ENCODE measurements around the gene SOX18. TPM values are rescaled to one million over a fixed set of nuclear protein-coding genes. Genes with fewer than 3 reads are reported as not detected.

SOX18 gene
- total RNA-seq, 1 experiment from 2014 or later, result 0.30 TPM

- no peaks in the 10 kb centered on the region for H3K9me3 ChIP-seq (ENCODE audit: low read depth, low read length, poor library complexity, severe bottlenecking)
- BruUV-seq (replicated peaks), result no TSS peak
- H3K27me3 ChIP-seq (replicated peaks; ENCODE audit: insufficient read depth, low read depth, low read length, poor library complexity), result no peaks in the 10 kb centered on the region
- DNase-seq (ENCODE audit: low spot score), result no peak
- H3K27ac ChIP-seq (ENCODE audit: low read depth, low read length, poor library complexity, severe bottlenecking), result no peak overlapping the region
- TF ChIP-seq EZH2 (IDR thresholded peaks at IDR 0.05; ENCODE audit: borderline replicate concordance, low read depth, low read length, poor library complexity, severe bottlenecking), result no peak
- TF ChIP-seq CTCF (conservative IDR thresholded peaks at IDR 0.05; ENCODE audit: low read depth, low read length), result no peak
- ChIA-PET POLR2A (ENCODE audit: low non-redundant PET) (no interaction called here), CTCF (no interaction called here)
- no peak overlapping the region for H3K4me3 ChIP-seq (ENCODE audit: low read depth, low read length, poor library complexity, severe bottlenecking)
- peaks cover 6% of the 10 kb centered on the region for H3K36me3 ChIP-seq (ENCODE audit: insufficient read depth, low read length, poor library complexity, severe bottlenecking)
- intact Hi-C loops (cut with micrococcal nuclease; ENCODE audit: unreplicated experiment), result no loop called here
- peaks cover 13% of the 10 kb centered on the region for H3K4me1 ChIP-seq (ENCODE audit: insufficient read depth, low read length, poor library complexity, severe bottlenecking)
Observed at GRCh38 chr20:64077094-64077493, 27.7 kb upstream of the SOX18 start.

GRCh38 chr20:64076061-64076997, 26.9 kb upstream of the SOX18 start:
- CTCF ChIA-PET, result no interaction called here
- Histone ChIP-seq H3K4me3 (ENCODE audit: low read depth, low read length, poor library complexity, severe bottlenecking) (no peak overlapping the region), H3K4me1 (ENCODE audit: insufficient read depth, low read length, poor library complexity, severe bottlenecking) (peaks cover 12% of the 10 kb centered on the region), H3K27me3 (replicated peaks; ENCODE audit: insufficient read depth, low read depth, low read length, poor library complexity) (no peaks in the 10 kb centered on the region), H3K27ac (ENCODE audit: low read depth, low read length, poor library complexity, severe bottlenecking) (no peak overlapping the region), H3K36me3 (ENCODE audit: insufficient read depth, low read length, poor library complexity, severe bottlenecking) (peaks cover 6% of the 10 kb centered on the region), H3K9me3 (ENCODE audit: low read depth, low read length, poor library complexity, severe bottlenecking) (no peaks in the 10 kb centered on the region)
- no TSS peak for BruUV-seq (replicated peaks)
- no peak for DNase-seq (ENCODE audit: low spot score)
- no peak for TF ChIP-seq EZH2 (IDR thresholded peaks at IDR 0.05; ENCODE audit: borderline replicate concordance, low read depth, low read length, poor library complexity, severe bottlenecking)
- TF ChIP-seq CTCF (conservative IDR thresholded peaks at IDR 0.05; ENCODE audit: low read depth, low read length), result no peak
- intact Hi-C loops (cut with micrococcal nuclease; ENCODE audit: unreplicated experiment), result no loop called here
- POLR2A ChIA-PET (ENCODE audit: low non-redundant PET), result interaction anchor here (0.6 kb wide), 1 partner anchor 141 kb away, joined by 3 read pairs; no protein-coding TSS in a partner anchor

- intact Hi-C loops (cut with micrococcal nuclease; ENCODE audit: unreplicated experiment), result no loop called here
Observed at GRCh38 chr20:64075556-64075955, 26.1 kb upstream of the SOX18 start.

More at GRCh38 chr20:64075556-64075955, 26.1 kb upstream of the SOX18 start:
- no TSS peak for BruUV-seq (replicated peaks)
- Histone ChIP-seq H3K36me3 (ENCODE audit: insufficient read depth, low read length, poor library complexity, severe bottlenecking) (peaks cover 6% of the 10 kb centered on the region), H3K4me1 (ENCODE audit: insufficient read depth, low read length, poor library complexity, severe bottlenecking) (peaks cover 12% of the 10 kb centered on the region), H3K27me3 (replicated peaks; ENCODE audit: insufficient read depth, low read depth, low read length, poor library complexity) (no peaks in the 10 kb centered on the region), H3K27ac (ENCODE audit: low read depth, low read length, poor library complexity, severe bottlenecking) (no peak overlapping the region), H3K9me3 (ENCODE audit: low read depth, low read length, poor library complexity, severe bottlenecking) (no peaks in the 10 kb centered on the region), H3K4me3 (ENCODE audit: low read depth, low read length, poor library complexity, severe bottlenecking) (no peak overlapping the region)
- DNase-seq (ENCODE audit: low spot score), result no peak
- ChIA-PET POLR2A (ENCODE audit: low non-redundant PET) (interaction anchor here (0.6 kb wide), 1 partner anchor 140 kb away, joined by 3 read pairs; no protein-coding TSS in a partner anchor), CTCF (no interaction called here)
- TF ChIP-seq CTCF (conservative IDR thresholded peaks at IDR 0.05; ENCODE audit: low read depth, low read length), result no peak
- TF ChIP-seq EZH2 (IDR thresholded peaks at IDR 0.05; ENCODE audit: borderline replicate concordance, low read depth, low read length, poor library complexity, severe bottlenecking), result no peak
